NCI-H146 treated with DMSO at 0.1 percent for 48 hours (cell line): ENCODE measurements around the gene HS6ST1.
"Not testable (repeated sequence)": the region's sequence is repeated elsewhere in the genome, so short reads cannot be mapped to it uniquely, and the experiment has no call there.

Source experiments
- DNase-seq: peaks from one replicate; lab custom pipeline; 2025; ENCODE audit not compliant: unreplicated experiment; lab: John Stamatoyannopoulos, UW

Gene HS6ST1

DNA sequence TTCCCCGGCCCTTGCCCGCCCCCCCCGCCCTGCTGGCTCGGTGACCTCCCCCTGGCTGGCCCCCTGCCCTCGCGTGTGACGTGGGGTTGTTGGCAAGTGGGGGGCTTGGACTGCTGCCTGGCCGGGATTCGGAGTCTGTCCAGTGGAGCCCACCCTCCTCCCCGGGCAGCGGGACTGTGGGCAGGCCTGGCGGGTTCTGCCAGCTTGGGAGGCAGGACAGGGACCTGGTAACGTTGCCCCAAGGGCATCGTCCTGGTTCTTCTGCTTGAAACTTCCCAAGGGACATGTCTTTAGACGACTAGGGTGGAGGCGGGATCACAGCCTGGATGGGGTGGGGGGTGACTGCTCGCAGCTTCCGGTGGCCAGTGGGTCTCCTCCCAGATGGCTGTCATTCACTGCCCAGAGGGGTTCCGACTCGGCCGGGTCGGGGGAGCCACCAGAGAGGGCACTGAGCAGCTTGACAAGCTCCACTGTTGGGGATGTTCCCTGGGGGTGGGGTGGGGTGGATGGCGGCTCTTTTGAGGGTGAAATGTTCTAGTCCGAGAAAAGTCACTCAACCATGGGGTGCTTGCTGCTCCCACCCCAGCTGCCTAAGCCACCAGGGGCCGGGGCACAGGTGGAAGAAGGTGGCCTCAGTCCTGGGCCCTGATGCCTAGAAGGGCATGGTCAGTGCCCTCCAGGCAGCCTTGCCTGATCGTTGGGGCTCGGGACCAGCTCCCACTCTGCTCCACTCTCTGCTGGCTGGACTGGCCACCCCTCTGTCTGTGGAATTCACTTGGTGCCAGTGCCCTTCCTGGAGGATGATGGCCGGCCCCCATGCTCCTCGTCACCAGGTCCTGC lies 4.3 kb upstream of the HS6ST1 start:
- no peak for DNase-seq

DNA sequence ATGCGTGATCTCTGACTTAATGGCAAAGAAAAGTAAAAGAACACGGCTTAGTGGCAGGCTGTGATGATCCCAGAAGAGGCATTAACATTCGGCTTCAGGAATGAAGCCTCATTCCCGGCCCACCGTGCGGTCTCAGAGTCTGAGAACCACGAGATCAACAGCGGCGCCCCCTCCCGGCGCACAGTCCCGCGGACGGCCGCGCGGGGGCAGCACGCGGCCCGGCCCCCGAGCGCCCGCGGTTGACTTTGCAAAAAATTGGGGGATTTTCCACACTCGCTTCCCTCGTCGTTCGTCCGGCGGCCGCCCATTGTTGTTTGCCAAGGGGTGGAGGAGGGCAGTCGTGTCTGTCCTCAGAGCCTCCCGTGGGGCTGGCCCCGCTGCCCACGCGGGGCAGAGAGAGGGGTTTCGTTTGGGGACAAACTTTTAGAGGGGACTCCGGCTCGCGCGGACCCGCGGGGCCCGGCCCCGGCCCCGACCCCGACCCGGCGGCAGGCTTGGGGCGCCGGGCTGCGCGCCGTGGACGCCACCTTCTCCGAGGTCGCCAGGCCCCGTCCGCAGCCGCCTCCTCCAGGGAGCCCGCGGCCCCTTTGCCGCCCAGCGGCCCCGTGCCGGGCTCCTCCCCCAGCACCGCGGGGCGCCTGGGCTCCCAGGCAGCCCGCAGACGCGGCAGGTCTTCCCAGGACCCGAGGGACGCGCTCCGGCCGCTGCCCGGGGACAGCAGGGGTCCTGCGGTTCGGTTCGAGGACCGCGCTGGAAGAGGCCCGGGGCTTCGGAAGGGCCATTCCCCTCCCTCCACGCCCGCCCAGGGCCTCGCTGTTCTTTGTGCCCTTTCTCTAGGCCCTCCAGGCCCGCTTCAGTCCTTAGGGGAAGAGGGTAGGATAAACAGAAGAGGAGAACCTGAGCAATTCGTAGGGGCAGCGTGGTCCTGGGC lies 3.4 kb upstream of the HS6ST1 start:
- peak; percentile 51 for DNase-seq

DNA sequence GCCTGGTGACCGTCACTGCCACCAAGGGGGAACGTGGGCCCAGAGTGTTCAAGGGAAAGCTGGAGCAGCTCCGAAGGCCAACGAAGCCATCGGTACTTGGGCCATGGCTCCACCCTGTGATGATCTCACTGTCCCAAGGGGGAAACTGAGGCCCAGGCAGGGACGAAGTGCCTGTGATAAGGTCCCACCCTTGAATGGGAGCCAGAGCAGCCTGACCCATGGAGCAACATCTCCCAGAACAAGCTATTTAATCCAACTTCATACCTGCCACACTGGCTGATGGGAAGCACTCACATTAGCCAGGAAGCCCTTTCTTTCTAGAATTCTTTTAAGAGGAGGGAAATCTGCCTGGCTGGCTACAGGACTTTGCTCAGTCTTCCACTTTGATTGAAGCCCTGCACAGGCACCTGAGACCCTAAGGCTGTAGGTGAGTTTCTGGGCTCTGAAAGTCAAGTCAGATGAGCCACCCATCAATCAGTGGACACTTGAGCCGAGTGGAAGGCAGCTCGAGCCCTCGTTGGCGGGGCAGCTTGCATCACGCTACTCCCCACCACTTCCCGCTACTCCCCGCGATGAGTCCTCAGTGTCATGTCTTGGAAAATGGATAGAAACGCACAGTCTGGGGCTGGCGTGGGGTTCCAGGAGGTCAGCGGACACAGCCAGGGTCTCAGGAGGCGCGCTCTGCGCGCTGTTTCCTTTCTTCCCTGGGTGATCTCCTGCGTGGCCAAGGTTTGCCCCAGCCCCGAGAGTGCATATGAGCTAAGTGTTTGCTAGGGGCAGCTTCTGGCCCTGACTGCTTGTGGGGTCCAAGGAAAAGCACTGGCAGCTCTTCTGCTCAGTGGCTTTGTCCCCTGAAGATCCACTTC lies 2.5 kb upstream of the HS6ST1 start:
- DNase-seq = no peak

DNA sequence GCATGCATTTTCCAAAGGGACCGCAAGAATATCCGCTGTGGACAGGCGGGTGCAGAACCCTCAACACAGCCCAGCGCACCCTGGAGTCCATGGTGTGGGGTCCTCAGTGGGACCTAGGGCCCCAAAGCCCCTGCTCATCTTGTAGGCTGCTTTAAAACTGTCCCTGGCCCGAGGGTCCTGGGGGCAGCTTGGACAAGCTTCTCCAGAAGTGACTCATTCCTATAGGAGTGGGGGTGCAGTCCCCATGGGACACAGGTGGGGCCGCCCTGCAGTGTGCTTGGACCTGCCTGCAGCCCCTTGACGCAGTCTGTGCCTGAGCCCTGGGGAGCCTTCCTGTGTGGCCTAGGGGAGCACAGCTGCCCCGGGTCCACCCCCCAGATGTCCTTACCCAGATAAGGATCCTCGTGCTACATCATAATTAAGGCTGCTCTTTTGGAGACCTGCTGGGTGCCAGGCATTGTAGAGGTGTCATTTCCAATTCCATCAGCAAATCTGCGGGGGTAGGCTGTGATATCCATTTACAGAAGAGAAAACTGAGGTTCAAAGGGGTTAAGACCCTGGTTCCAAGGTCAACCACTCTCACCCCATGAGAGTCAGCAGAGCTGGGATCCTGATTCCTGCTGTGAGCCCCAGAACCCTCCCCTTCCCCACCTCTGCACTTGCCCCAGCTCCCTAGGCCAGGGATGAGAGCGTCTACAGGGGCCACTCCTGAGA lies 1.7 kb upstream of the HS6ST1 start:
- DNase-seq = no peak

DNA sequence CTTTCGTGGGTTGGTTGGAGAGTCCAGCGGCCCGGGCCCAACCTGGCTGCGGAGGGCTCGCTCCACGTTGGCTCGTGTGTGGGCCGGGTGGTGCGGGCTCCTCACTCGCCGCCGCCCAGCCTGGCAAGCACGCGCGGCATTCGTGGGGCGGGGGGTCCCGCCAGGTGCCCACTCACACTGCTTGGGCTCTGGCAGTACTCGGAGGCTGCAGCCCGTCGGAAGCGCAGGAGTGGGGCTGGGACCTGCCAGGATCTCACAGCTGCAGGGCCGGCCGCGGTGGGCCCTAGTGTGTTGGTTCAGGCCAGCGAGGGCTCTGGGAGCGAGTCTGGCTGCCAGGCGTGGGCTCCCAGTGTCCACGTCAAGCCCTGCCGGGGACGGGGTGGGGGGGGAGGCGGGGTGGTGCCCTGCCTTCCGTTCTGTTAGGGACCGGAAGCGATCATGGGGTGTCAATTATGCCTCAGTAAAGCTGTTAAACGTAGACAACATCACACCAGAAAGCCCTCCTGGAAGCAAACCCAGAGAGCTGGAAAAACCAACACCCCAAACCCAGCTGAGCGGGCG lies 1.0 kb upstream of the HS6ST1 start:
- DNase-seq = no peak

DNA sequence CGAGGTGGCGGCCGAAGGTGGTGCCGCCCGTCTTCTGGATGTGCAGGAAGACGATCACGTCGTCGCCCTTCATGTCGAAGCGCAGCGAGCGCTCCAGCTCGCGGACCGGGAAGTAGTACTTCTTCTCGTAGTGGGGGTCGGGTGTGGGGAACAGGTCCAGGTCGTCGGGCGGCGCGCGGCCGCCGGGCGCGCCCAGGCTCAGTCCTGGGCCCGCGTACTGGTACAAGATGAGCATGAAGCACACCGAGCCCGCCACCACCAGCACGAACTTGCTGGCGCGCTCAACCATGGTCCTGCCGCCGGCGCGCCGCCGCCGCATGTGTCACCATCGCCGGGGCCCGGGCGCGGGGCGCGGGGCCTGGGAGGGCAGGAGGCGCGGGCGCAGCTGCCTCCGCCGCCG lies 423 bp downstream of the HS6ST1 start:
- not testable (repeated sequence) for DNase-seq

DNA sequence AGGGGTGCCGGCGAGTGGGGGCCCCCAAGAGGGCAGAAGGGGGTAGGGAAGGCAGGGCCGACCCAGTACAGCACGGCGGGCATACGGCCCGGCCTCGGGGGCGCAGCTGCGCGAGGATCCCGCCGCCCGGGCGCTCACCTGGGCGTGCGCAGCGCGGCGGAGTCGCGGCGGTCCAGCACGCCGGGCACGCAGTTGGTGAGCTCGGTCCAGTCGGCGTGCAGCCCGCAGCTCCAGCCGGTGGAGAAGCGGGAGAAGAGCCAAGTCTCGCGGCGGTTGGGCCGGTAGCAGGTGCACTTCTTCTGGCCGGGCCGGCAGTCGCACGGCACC lies 806 bp downstream of the HS6ST1 start:
- not testable (repeated sequence) for DNase-seq

DNA sequence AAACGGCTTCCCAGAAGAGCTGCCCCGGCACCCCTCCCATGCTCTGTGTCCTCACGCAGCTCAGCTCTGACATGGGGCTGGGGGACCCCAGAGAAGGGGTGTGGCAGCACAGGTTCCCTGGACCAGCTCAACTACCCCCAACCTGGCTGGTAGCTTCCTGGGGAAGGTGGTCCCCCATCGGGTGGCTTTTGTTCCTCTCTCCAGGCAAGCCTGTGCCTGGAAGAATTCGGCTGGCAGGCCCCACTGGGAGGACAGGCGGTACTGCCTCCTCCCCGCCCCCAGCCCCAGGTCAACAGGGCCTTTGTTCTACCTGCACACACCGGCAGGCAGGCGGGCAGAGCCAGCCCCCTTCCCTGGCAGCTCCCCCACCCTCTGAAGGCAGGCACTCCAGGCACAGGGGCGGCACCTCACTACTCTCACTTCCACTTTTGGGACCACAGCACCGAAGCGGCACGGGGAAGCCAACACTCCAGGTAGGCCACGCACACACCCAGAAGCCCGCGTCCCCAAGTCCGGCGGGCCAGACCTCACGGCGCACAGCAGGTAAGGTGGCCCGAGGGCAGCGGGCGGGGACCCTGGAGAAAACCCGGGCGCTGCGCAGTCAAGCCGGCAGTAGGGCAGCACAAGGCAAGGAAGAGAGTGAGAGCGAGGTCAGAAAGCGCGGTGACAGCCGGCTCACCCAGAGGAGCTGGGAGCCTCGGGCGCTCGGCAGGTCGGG lies 1.3 kb downstream of the HS6ST1 start:
- DNase-seq = peak; percentile 49

DNA sequence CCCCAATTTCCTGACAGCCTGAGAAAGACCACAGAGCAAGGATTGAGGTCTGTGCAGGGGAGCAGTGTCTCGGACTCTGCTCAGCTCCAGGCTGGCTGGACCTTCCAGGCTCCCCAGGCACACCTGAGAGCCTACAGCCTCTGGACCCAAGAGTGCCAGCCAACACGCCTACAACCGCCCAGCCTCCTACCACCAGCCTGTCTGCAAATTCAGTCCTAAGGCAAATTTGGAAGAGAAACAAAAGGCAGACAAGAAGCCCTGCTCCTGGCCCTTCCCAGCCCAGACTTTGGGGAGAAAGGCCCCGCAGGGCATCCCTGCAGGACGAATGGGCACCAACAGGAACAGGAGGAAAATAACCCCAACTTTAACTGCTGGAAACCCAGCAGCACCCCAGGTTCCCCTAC lies 1.9 kb downstream of the HS6ST1 start:
- DNase-seq = no peak

DNA sequence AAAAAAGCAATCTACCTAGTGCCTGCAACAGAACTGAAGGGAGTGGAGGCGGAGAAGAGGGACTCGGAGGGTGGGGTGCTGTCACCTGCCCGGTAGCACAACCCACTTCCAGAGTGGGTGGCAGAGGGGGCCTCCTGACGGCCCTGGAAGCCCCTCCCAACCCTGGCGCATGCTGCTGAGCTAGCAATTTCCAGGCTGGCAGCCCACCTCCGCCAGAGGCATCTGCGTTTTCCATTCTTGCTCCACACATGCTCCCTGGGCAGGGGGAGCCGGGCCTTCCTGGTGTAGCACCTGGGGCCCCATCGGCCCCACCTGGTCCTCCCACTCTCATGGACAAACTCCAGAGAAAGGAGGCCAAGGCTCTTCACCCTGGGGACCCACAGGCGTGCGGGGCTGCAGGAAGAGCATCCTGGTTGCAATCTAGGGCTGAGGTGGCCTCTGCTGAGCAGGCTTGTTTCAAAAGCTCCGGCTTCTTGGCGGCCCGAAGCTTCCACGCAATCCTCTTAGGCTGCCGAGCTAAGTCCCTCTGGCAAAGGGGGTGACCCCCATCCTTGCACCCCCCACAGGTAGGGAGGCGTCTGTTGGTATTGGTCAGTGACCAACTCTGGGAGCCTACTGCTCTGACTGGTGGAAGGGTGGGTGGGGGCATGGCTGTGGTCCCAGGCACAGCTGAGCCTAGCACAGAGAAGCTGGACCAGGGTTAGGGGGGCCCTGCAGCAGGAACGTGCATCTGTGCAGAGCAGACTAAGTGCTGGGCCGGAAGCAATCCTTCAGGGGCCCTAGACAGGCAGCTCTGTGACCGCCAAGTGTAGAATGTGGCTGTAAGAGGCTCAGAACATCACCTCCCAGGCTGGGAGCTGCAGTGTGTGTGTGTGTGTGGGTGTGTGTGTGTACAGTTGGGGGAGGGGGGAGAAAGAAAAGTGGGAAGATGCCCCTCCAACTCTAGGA lies 2.6 kb downstream of the HS6ST1 start:
- DNase-seq = no peak

DNA sequence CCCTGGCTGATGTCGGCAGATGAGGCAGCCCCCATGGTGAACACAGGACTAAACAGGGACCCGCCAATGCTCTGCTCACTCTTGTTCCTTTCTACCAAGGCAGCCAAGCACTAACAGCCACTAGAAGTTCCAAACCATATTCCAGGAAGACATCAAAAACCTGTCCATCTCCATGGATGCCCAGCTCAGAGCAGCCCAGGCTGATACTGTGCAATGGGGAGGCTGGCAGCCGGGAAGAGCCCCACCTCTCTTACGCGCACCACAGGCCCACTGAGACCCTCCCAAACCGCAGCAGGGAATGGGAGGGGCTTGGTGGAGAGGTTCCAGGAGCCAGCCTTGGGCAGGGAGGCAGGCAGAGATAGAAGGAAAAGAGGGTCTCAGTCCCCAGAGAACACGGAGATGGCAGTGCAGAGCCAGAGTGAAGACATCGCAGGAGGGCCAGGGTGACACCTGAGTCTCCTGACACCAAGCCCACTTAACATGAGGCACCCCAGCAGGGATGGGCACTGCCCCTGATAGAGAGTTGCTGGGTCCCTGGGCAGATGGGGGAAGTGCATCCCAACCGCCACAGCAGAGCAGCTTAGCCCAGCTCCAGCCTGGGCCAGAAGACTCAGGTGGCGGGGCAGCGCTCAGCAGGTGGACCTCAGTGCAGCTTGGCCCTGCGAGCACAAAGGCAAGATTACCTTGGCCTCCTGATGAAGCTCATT lies 3.4 kb downstream of the HS6ST1 start:
- peak; percentile 46 for DNase-seq

DNA sequence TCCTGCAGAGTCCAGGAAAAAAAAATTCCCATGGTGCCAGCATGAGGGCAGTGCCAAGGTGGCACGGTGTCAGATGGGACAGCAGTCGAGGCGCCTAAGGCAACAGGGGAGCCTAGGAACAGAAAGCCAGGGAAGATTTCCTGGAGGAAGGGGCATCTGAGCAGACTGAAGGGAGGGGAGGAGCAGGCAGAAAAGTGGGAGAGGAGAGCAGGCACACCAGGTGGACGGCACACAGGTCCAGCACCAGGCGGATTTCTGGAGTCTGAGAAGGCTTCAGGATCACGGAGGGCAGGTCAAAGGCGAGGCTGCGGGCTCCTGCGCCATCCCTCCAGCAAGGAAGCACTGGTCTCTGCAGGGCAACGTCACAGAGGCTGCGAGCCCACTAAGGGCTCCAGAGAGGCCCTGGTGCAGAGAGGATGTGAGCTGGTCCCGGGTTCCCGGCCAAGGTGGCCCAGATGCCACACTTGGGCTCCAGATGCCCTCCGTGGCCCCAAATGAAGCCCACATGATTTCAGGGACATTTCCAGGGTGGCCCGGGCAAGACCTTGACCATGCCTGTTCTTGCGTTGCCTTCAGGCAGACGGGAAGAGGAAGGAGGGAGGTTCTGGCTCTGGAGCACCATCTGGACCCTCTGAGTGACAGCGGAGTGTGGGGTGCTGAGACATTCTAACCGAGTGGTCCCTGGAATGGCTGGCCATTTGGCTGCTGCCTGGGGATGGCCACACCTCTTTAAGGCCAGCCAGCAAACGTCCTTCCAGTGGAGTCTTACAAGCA lies 4.1 kb downstream of the HS6ST1 start:
- no peak for DNase-seq

DNA sequence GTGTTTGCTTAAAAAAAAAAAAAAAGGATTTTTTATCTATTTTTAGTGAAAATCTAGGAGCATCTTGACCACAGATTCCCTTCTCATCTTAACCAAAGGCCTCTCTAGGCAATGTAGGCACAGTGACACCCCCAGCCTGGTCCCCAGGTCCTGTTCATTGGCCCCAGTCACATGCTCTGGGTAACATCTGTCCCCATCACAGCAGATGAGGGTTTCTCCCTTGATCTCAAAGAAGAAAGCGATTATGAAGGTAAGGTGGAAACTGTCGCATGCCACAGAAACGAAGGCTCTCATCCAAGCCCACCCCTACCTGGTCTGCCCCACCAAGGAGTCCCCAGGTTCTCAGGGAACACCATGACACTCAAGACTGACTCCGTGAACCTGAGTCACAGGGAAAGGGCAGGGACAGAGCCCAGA lies 4.7 kb downstream of the HS6ST1 start:
- DNase-seq = no peak

DNA sequence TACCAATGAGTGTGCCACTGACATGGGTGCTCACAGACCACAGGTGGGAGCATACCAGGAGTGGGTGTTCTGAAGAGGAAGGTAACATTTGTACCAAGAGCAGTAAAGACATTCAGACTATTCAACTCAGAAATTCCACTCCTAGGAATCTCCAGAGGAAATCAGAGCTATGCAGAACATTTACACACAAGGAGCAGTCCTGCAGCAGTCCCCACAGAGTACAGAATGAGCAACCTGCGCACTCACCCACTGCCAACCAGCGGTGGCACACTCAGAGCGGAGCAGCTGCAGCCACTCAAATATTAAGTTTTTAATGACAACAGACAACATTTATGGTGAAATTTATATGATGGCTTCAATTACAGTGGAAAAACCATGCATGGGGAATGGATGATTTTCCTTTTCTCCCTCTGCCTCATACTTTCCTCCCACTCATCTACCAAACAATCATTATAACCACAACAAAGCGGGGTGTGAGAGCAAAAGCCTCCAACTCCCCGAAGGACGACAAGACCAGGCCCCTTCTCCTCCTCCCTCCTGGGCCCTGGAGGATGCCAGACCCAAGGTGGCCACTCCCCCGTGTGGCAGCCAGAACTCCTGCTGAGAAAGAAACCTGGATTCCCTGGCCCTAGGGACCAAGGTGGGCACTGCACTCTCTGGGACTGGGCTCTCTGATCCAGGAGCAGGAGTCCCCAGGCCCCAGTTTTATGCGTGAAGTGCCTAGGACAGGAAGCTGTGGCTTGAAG lies 5.4 kb downstream of the HS6ST1 start:
- no peak for DNase-seq

DNA sequence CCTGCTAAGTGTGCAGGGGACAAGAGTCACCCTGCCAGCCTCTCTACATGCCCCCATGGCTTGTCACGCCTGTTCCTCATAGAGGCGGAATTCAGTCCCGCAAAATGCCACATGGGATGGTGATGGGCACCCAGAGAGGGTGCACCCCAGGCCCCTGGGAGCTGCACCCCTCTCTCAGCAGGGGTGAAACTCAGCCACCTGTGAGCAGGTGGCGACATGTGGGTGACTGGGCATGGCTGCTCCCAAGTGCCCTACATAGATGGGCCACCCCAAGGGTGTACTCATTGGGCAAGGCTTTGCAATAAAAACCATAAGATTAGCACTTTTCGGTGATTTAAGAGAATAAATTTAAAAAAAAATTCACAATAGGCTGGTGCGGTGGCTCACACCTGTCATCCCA lies 6.3 kb downstream of the HS6ST1 start:
- no peak for DNase-seq

DNA sequence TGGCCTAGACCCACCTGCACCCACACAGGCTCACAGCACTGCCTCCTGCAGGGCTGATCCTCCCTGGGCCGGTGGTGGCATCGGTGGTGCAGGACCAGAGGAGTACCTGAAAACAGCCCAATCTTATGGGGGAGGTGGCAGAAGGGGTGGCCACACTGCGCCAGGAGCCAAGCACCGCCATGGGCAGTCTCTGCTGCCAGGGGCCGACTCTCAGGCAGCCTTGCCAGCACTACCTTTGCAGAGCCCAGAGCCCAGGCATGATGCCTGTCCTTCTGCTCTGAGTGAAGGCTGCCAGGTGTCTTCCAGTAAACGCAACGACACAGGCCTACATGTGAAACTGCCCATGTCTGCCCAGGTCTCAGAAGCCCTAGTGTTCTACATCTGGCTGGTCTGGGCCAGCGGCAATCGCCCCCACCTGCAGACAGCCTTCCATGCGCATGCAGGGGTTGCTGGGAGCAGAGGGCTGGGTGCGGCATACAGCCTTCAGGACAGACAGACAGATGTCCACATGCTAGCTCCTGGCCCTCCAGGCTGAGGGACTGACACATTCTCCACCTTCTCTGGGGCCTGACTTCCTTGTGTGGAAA lies 6.8 kb downstream of the HS6ST1 start:
- no peak for DNase-seq
